Lung (tissue), 12 donors: ENCODE data around the gene IRAK3. TPM values are rescaled to one million over a fixed set of nuclear protein-coding genes. Genes with fewer than 3 reads are reported as not detected.

Experiments
- ATAC-seq: fragments of 200-7000 bp; cut with Tn5 transposase; one replicate; pipeline ENCODE4 v1.9.1; 2020; ENCODE audit warnings: moderate number of reproducible peaks; ENCODE audit not compliant: insufficient read depth, low FRiP score
- DNase-seq, 3 donors: peaks; one replicate each; pipeline ENCODE4 v3.0.0-alpha.2; 2013 to 2017
- H3K27ac ChIP-seq, 2 donors: one replicate each; pipeline ENCODE4 v1.5.1; 2013; ENCODE audit warnings: mild to moderate bottlenecking in 2 of 2, moderate library complexity in 2 of 2, control low read depth in 1 of 2, inconsistent platforms in 1 of 2, low read depth in 1 of 2, low read length in 1 of 2
- H3K27me3 ChIP-seq, 3 donors: one replicate each; pipeline ENCODE4 v1.5.1; 2013; ENCODE audit warnings: low read length in 2 of 3; ENCODE audit not compliant: control insufficient read depth in 3 of 3, insufficient read depth in 3 of 3
- H3K36me3 ChIP-seq, 4 donors: one replicate each; pipeline ENCODE4 v1.5.1; 2013; ENCODE audit warnings: low read length in 4 of 4, mild to moderate bottlenecking in 1 of 4, moderate library complexity in 1 of 4; ENCODE audit not compliant: control insufficient read depth in 4 of 4, insufficient read depth in 4 of 4
- H3K4me1 ChIP-seq, 5 donors: one replicate each; pipeline ENCODE4 v1.5.1; 2013; ENCODE audit warnings: low read length in 5 of 5, mild to moderate bottlenecking in 2 of 5, moderate library complexity in 1 of 5; ENCODE audit not compliant: control insufficient read depth in 5 of 5, insufficient read depth in 5 of 5
- H3K4me3 ChIP-seq: one replicate; pipeline ENCODE4 v1.5.1; 2013; ENCODE audit warnings: mild to moderate bottlenecking, control low read depth, moderate library complexity
- H3K9ac ChIP-seq, 2 donors: one replicate each; pipeline ENCODE4 v1.5.1; 2013; ENCODE audit warnings: low read length in 2 of 2, control low read depth in 1 of 2; ENCODE audit not compliant: insufficient read depth in 1 of 2
- H3K9me3 ChIP-seq, 4 donors: one replicate each; pipeline ENCODE4 v1.5.1; 2013; ENCODE audit warnings: low read length in 3 of 4, mild to moderate bottlenecking in 1 of 4, moderate library complexity in 1 of 4; ENCODE audit not compliant: control insufficient read depth in 4 of 4, insufficient read depth in 3 of 4
- CTCF ChIP-seq: IDR thresholded peaks from 2 replicates; pipeline ENCODE4 v1.5.1; 2012; ENCODE audit warnings: mild to moderate bottlenecking; ENCODE audit errors: control extremely low read depth, extremely low read depth
- WGBS, 2 donors: extraction: QIAGEN DNeasy Blood & Tissue Kit; methylation state at CpG; one replicate each; pipeline ENCODE4 v1.1.7; 2013; 5-methylcytosine and 5-hydroxymethylcytosine counted together
- polyA plus RNA-seq, 2 donors: library from polyadenylated mRNA; stranded (reverse); fragments of 200-250 nt; gene quantifications; one replicate each; pipeline ENCODE4 v1.2.1, GENCODE V29; 2013
- total RNA-seq, 2 donors: library from RNA; depleted of rRNA in 1 of 2; stranded (reverse); fragments of >200 nt in 1 of 2; gene quantifications; one replicate each; pipeline ENCODE4 v1.2.1, GENCODE V29; 2014 to 2021
- donor health status: control.
- donor health status: control.
- donor health status: Bipolar disorder and iron deficiency.
- donor health status: healthy.
- donor health status: DM: yes; HTN: yes; CAD: no.

IRAK3 gene
- total and polyA plus RNA-seq, 4 donors, result 7.8 to 77.2 (median 51.2) TPM

GRCh38 chr12:66282244-66282643, 93.2 kb downstream of the IRAK3 start:
- DNase-seq, result no peak
- 90 to 91% methylated on average over 3 of the region's 3 CpGs for WGBS, 2 donors
- peaks cover 0 to 1% (median 0%) of the 10 kb centered on the region in 5 donors for H3K4me1 ChIP-seq

GRCh38 chr12:66287275-66287674, 98.3 kb downstream of the IRAK3 start:
- DNase-seq (no peak), ATAC-seq (no peak)
- WGBS, 2 donors, result 95 to 97% methylated on average over 3 of the region's 3 CpGs
- Histone ChIP-seq H3K27ac (no peak overlapping the region), H3K9me3 (no peaks in the 10 kb centered on the region), H3K4me3 (no peak overlapping the region), H3K36me3 (no peaks in the 10 kb centered on the region), H3K9ac (no peak overlapping the region), H3K27me3 (no peaks in the 10 kb centered on the region), H3K4me1 (no peaks in the 10 kb centered on the region)
- no peak for TF ChIP-seq CTCF

More at GRCh38 chr12:66282244-66282643, 93.2 kb downstream of the IRAK3 start:
- Histone ChIP-seq H3K27ac (no peak overlapping the region), H3K9ac (no peak overlapping the region), H3K4me3 (no peak overlapping the region), H3K9me3 (no peaks in the 10 kb centered on the region), H3K36me3 (no peaks in the 10 kb centered on the region), H3K27me3 (no peaks in the 10 kb centered on the region)
- TF ChIP-seq CTCF, result no peak
- no peak for ATAC-seq

- Histone ChIP-seq H3K4me1 (no peaks in the 10 kb centered on the region), H3K36me3 (no peaks in the 10 kb centered on the region), H3K27me3 (no peaks in the 10 kb centered on the region), H3K27ac (no peak overlapping the region), H3K4me3 (no peak overlapping the region), H3K9ac (no peak overlapping the region), H3K9me3 (no peaks in the 10 kb centered on the region)
- WGBS, 2 donors, result 78% methylated on average over 5 of the region's 5 CpGs
- ATAC-seq (no peak), DNase-seq (no peak)
- TF ChIP-seq CTCF, result no peak
These were observed 99.1 kb downstream of the IRAK3 start for GRCh38 chr12:66288121-66288520.

GRCh38 chr12:66289485-66289884, 100.5 kb downstream of the IRAK3 start:
- Histone ChIP-seq H3K4me3 (no peak overlapping the region), H3K27me3 (no peaks in the 10 kb centered on the region), H3K9ac (no peak overlapping the region), H3K9me3 (no peaks in the 10 kb centered on the region), H3K36me3 (no peaks in the 10 kb centered on the region), H3K4me1 (no peaks in the 10 kb centered on the region), H3K27ac (no peak overlapping the region)
- ATAC-seq (no peak), DNase-seq (no peak)
- WGBS, 2 donors, result 92 to 94% methylated on average over 2 of the region's 2 CpGs
- TF ChIP-seq CTCF, result no peak
